HEK293 (cell line): ENCODE measurements around the gene KLC1.

Experiments used
- CTCF ChIP-seq: fragments of 450-650 bp; formaldehyde crosslinking; IDR thresholded peaks from 2 replicates; pipeline ENCODE4 v1.5.1; 2016; ENCODE audit warnings: missing biosample characterization, missing genetic modification characterization
- REST ChIP-seq: fragments of 450-650 bp; formaldehyde crosslinking; IDR thresholded peaks from 2 replicates; pipeline ENCODE4 v1.5.1; 2016; ENCODE audit warnings: missing biosample characterization, missing genetic modification characterization
- ZBTB1 ChIP-seq: fragments of 450-650 bp; formaldehyde crosslinking; IDR thresholded peaks from 2 replicates; pipeline ENCODE4 v1.5.1; 2016; ENCODE audit warnings: missing biosample characterization, missing genetic modification characterization
- ZBTB44 ChIP-seq: fragments of 450-650 bp; IDR thresholded peaks from 2 replicates; pipeline ENCODE4 v1.5.1; 2018; ENCODE audit warnings: missing biosample characterization, mild to moderate bottlenecking, missing genetic modification characterization
- ZNF19 ChIP-seq: fragments of 450-650 bp; formaldehyde crosslinking; IDR thresholded peaks from 2 replicates; pipeline ENCODE4; 2016; ENCODE audit warnings: missing biosample characterization, missing genetic modification characterization, low read depth
- ZNF23 ChIP-seq: fragments of 450-650 bp; formaldehyde crosslinking; IDR thresholded peaks from 2 replicates; pipeline ENCODE4 v1.5.1; 2016; ENCODE audit warnings: missing biosample characterization, missing genetic modification characterization, borderline replicate concordance
- ZNF274 ChIP-seq, 2 experiments: fragments of 200-500 bp in 1 of 2; fragments of 450-650 bp in 1 of 2; sonication (Bioruptor generic) in 1 of 2; formaldehyde crosslinking in 1 of 2; IDR thresholded peaks; 2 replicates each; pipeline versions ENCODE4 v1.5.1 to v1.6.1; 2014 to 2016; ENCODE audit warnings: borderline replicate concordance in 1 of 2, inconsistent platforms in 1 of 2, low read length in 1 of 2, missing biosample characterization in 1 of 2, missing genetic modification characterization in 1 of 2
- ZNF280D ChIP-seq: fragments of 450-650 bp; formaldehyde crosslinking; IDR thresholded peaks from 2 replicates; pipeline ENCODE4 v1.5.1; 2016; ENCODE audit warnings: missing biosample characterization, missing genetic modification characterization
- ZNF292 ChIP-seq: fragments of 450-650 bp; formaldehyde crosslinking; IDR thresholded peaks from 2 replicates; pipeline ENCODE4 v1.5.1; 2016; ENCODE audit warnings: low read depth, missing biosample characterization, missing genetic modification characterization, borderline replicate concordance
- ZNF449 ChIP-seq: fragments of 450-650 bp; formaldehyde crosslinking; IDR thresholded peaks from 2 replicates; pipeline ENCODE4 v1.5.1; 2017; ENCODE audit warnings: missing biosample characterization, mild to moderate bottlenecking, missing genetic modification characterization, moderate library complexity
- ZNF626 ChIP-seq: fragments of 450-650 bp; sonication (Bioruptor Pico); formaldehyde crosslinking; IDR thresholded peaks from 2 replicates; pipeline ENCODE4 v1.5.1; 2018; ENCODE audit warnings: missing biosample characterization, missing genetic modification characterization, inconsistent platforms
- ZNF707 ChIP-seq: fragments of 450-650 bp; formaldehyde crosslinking; IDR thresholded peaks from 2 replicates; pipeline ENCODE4 v1.5.1; 2016; ENCODE audit warnings: missing biosample characterization, missing genetic modification characterization
- ZNF776 ChIP-seq: fragments of 450-650 bp; formaldehyde crosslinking; IDR thresholded peaks from 2 replicates; pipeline ENCODE4 v1.5.0; 2017; ENCODE audit warnings: missing biosample characterization, missing genetic modification characterization, borderline replicate concordance

GRCh38 chr14:103746701-103747100 is 117.7 kb downstream of the KLC1 start:
- TF ChIP-seq REST (tag by site-specific recombination): no peak
- no peak for TF ChIP-seq CTCF (tag by site-specific recombination)
- no peak for TF ChIP-seq ZNF776 (tag by site-specific recombination)
- no peak for TF ChIP-seq ZNF292 (tag by site-specific recombination)
- no peak for TF ChIP-seq ZNF449 (tag by site-specific recombination)
- TF ChIP-seq ZNF274 (IDR thresholded peaks at IDR 0.05; ENCODE audit: low read length): no peak
- no peak for TF ChIP-seq ZNF274 (tag by site-specific recombination; IDR thresholded peaks at IDR 0.05; ENCODE audit: borderline replicate concordance)
- TF ChIP-seq ZNF19 (tag by site-specific recombination): no peak
- no peak for TF ChIP-seq ZNF707 (tag by site-specific recombination)
- no peak for TF ChIP-seq ZNF626 (tag by site-specific recombination)
- TF ChIP-seq ZBTB44: no peak
- TF ChIP-seq ZNF280D (tag by site-specific recombination): no peak
- no peak for TF ChIP-seq ZBTB1 (tag by site-specific recombination)
- TF ChIP-seq ZNF23 (tag by site-specific recombination): no peak
